B cell (primary cell): ENCODE results near the gene WIPI1. TPM values are rescaled to one million over a fixed set of nuclear protein-coding genes. Genes with fewer than 3 reads are reported as not detected.

Source experiments
- ATAC-seq: fragments of 200-7000 bp; cut with Tn5 transposase; one replicate; pipeline ENCODE4 v1.10.0; 2021; ENCODE audit warnings: low read depth, mild to moderate bottlenecking, moderate number of reproducible peaks, moderate library complexity
- CTCF ChIA-PET: fragments of 350-600 bp; sonication (Branson Sonifier 250); formaldehyde crosslinking; loops from one replicate; lab custom pipeline; 2021; ENCODE audit warnings: antibody characterized with exemption, inconsistent platforms; lab: Charles Lee
- POLR2A ChIA-PET: fragments of 350-600 bp; sonication (Branson Sonifier 250); formaldehyde crosslinking; loops from one replicate; lab custom pipeline; 2021; ENCODE audit warnings: antibody characterized with exemption; lab: Charles Lee
- DNase-seq: peaks from one replicate; pipeline ENCODE4 v3.0.0; 2013
- H2AFZ ChIP-seq: 2 replicates; pipeline ENCODE4 v1.6.1; 2012; ENCODE audit warnings: mild to moderate bottlenecking, low read depth, low read length; ENCODE audit not compliant: insufficient read depth, poor library complexity, severe bottlenecking
- H3K27ac ChIP-seq, 2 donors: 1 replicate in 1 of 2; 2 replicates in 1 of 2; pipeline ENCODE4 v1.5.1; 2012 to 2013; ENCODE audit warnings: low read length in 2 of 2, mild to moderate bottlenecking in 2 of 2, moderate library complexity in 1 of 2
- H3K27me3 ChIP-seq, 4 experiments: fragments of 200-600 bp in 1 of 4; sonication (generic) in 1 of 4; replicated peaks in 1 of 4; 1 replicate in 2 of 4; 2 replicates in 2 of 4; pipeline versions ENCODE4 v1.6.1 to v1.7.0; 2013 to 2016; ENCODE audit warnings: low read length in 3 of 4, mild to moderate bottlenecking in 2 of 4, mixed read lengths in 1 of 4, moderate library complexity in 1 of 4; ENCODE audit not compliant: insufficient read depth in 4 of 4, control insufficient read depth in 3 of 4; ENCODE audit errors: control extremely low read depth in 1 of 4
- H3K36me3 ChIP-seq, 2 experiments: replicated peaks in 1 of 2; 1 replicate in 1 of 2; 2 replicates in 1 of 2; pipeline versions ENCODE4 v1.6.1 to v1.7.1; 2013; ENCODE audit warnings: low read length in 1 of 2; ENCODE audit not compliant: insufficient read depth in 2 of 2, control insufficient read depth in 1 of 2; ENCODE audit errors: control extremely low read depth in 1 of 2, extremely low read depth in 1 of 2
- H3K4me1 ChIP-seq, 2 donors: fragments of 200-600 bp in 1 of 2; sonication (generic) in 1 of 2; 1 replicate in 1 of 2; 2 replicates in 1 of 2; pipeline versions ENCODE4 v1.5.1 to v1.6.1; 2013 to 2017; ENCODE audit warnings: low read length in 2 of 2; ENCODE audit not compliant: control insufficient read depth in 2 of 2, insufficient read depth in 2 of 2
- H3K4me2 ChIP-seq: replicated peaks from 2 replicates; pipeline ENCODE3; 2012; ENCODE audit warnings: mild to moderate bottlenecking, low read depth, low read length; ENCODE audit not compliant: poor library complexity, severe bottlenecking
- H3K4me3 ChIP-seq, 5 experiments: fragments of 200-600 bp in 1 of 5; sonication (generic) in 1 of 5; 1 replicate in 3 of 5; 2 replicates in 2 of 5; pipeline versions ENCODE4 v1.5.1 to v1.7.0; 2011 to 2016; ENCODE audit warnings: low read length in 4 of 5, mild to moderate bottlenecking in 4 of 5, low read depth in 2 of 5, control low read depth in 1 of 5, moderate library complexity in 1 of 5; ENCODE audit not compliant: insufficient read depth in 1 of 5; ENCODE audit errors: control extremely low read depth in 1 of 5, extremely low read depth in 1 of 5
- H3K79me2 ChIP-seq: fragments of 200-600 bp; sonication (generic); one replicate; pipeline ENCODE4 v1.6.0; 2016; ENCODE audit warnings: low read length; ENCODE audit not compliant: control insufficient read depth, insufficient read depth
- H3K9ac ChIP-seq: fragments of 200-600 bp; sonication (generic); 2 replicates; pipeline ENCODE4 v1.6.1; 2017; ENCODE audit warnings: mild to moderate bottlenecking, low read length, moderate library complexity
- H3K9me3 ChIP-seq, 3 donors: one replicate each; pipeline versions ENCODE4 v1.6.1 to v1.7.1; 2013; ENCODE audit warnings: low read length in 2 of 3; ENCODE audit not compliant: control insufficient read depth in 2 of 3, insufficient read depth in 1 of 3; ENCODE audit errors: control extremely low read depth in 1 of 3
- H4K20me1 ChIP-seq: 2 replicates; pipeline ENCODE4 v1.6.0; 2012; ENCODE audit warnings: mild to moderate bottlenecking, low read length; ENCODE audit not compliant: insufficient read depth, control insufficient read depth, poor library complexity, severe bottlenecking
- H3K27ac Mint-ChIP-seq: one replicate; pipeline ENCODE4 v1.8.0; 2021; ENCODE audit warnings: mixed read lengths
- H3K27me3 Mint-ChIP-seq: one replicate; pipeline ENCODE4 v1.8.0; 2021; ENCODE audit warnings: mixed read lengths
- H3K4me1 Mint-ChIP-seq: one replicate; pipeline ENCODE4 v1.8.0; 2021; ENCODE audit warnings: mixed read lengths
- H3K4me3 Mint-ChIP-seq: one replicate; pipeline ENCODE4 v1.8.0; 2021; ENCODE audit warnings: mixed read lengths
- H3K9me3 Mint-ChIP-seq: one replicate; pipeline ENCODE4 v1.8.0; 2022; ENCODE audit warnings: mixed read lengths; ENCODE audit not compliant: insufficient read depth
- EZH2 ChIP-seq: IDR thresholded peaks from 2 replicates; pipeline ENCODE4 v1.6.1; 2012; ENCODE audit warnings: borderline replicate concordance, low read depth, mild to moderate bottlenecking, moderate library complexity, low read length; ENCODE audit not compliant: insufficient read depth, poor library complexity, severe bottlenecking
- WGBS: methylation state at CpG from one replicate; pipeline ENCODE4 v1.1.5; 2013; ENCODE audit warnings: missing lambda C conversion rate; ENCODE audit not compliant: insufficient coverage; 5-methylcytosine and 5-hydroxymethylcytosine counted together
- intact Hi-C: fragments of 100-400 bp; cut with micrococcal nuclease; formaldehyde crosslinking; loops from one replicate; pipeline ENCODE4 v1.10.0; 2022
- polyA plus RNA-seq: library from polyadenylated mRNA; depleted of rRNA; stranded (reverse); fragments of >200 nt; gene quantifications from 2 replicates; pipeline ENCODE4 v1.2.3, GENCODE V29; 2012
- total RNA-seq, 2 donors: library from RNA; stranded (reverse); fragments of 120-200 nt in 1 of 2; gene quantifications; 1 replicate in 1 of 2; 2 replicates in 1 of 2; pipeline versions ENCODE4 v1.2.3 to v1.2.4, GENCODE V29; 2013 to 2022
- TF ChIP-seq, protein P1 (sequence below): fragments of 200-600 bp; IDR thresholded peaks from one replicate; pipeline ENCODE4 v1.8.0; 2022; ENCODE audit warnings: antibody characterized with exemption, mild to moderate bottlenecking

Gene WIPI1
- total and polyA plus RNA-seq, 2 donors (not counting 1 experiment from before 2014, with no cell fraction given): 6.0 to 14.7 TPM

DNA sequence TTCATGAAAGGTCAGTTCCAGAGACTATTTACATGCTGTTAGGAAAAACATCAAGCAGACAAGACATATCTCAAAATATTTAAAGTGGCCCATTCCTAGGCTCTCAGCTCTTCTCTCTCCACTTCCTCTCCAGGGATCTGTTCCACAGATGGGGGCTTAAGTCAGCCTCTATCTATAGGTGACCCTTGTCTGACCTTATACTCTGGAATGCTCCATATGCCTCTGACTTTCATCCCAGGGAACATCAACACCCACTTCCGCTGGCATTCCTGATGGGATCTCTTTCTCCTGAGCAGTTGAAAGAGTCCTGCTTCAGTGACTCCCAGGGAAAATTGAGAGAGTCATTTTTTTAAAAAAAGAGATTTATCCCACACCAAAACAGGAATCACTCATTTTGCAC, 11.5 kb upstream of the WIPI1 start:
- ATAC-seq: no peak

DNA sequence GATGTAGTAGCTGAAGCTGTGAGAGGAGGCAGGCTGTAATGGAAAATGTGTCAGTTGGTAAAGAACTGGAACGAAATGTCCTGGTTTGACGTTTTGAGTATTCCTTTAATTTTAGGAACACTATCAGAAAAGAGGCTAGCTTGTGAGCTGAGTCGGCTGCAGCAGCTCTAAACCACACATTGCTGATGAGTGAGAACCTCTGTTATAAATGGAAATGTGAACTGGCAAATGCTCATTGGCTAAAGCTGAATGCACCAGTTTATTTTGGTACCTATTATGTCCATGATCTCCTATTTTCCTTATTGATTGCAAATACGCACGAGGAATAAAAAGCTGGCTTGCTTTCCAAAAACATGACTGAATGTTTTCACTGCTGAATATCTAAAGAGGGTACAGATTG, 11.0 kb upstream of the WIPI1 start:
- intact Hi-C loops: loop anchor here (5.0 kb wide), 1 partner anchor 779 kb away; no protein-coding TSS in a partner anchor

More for the DNA sequence above, 11.5 kb upstream of the WIPI1 start:
- no peak overlapping the region for H3K27ac Mint-ChIP-seq
- ChIA-PET CTCF (interaction anchor here (1.0 to 6.8 kb wide), 6 partner anchors 13 to 507 kb away, joined by 3 to 51 read pairs (median 5); partner anchors contain the start of gene WIPI1), POLR2A (no interaction called here)
- Histone ChIP-seq H3K9ac (no peak overlapping the region), H3K4me1 (peaks cover 0 to 2% of the 10 kb centered on the region in 2 donors), H3K36me3 (no peaks in the 10 kb centered on the region), H4K20me1 (no peaks in the 10 kb centered on the region), H3K79me2 (no peaks in the 10 kb centered on the region), H3K4me2 (no peak overlapping the region), H3K27ac (no peak overlapping the region), H2AFZ (no peak overlapping the region), H3K9me3 (no peaks in the 10 kb centered on the region), H3K27me3 (no peaks in the 10 kb centered on the region), H3K4me3 (no peak overlapping the region)
- peaks cover 9% of the 10 kb centered on the region for H3K27me3 Mint-ChIP-seq
- H3K9me3 Mint-ChIP-seq: no peaks in the 10 kb centered on the region
- TF ChIP-seq EZH2: no peak
- TF ChIP-seq, protein P1, sequence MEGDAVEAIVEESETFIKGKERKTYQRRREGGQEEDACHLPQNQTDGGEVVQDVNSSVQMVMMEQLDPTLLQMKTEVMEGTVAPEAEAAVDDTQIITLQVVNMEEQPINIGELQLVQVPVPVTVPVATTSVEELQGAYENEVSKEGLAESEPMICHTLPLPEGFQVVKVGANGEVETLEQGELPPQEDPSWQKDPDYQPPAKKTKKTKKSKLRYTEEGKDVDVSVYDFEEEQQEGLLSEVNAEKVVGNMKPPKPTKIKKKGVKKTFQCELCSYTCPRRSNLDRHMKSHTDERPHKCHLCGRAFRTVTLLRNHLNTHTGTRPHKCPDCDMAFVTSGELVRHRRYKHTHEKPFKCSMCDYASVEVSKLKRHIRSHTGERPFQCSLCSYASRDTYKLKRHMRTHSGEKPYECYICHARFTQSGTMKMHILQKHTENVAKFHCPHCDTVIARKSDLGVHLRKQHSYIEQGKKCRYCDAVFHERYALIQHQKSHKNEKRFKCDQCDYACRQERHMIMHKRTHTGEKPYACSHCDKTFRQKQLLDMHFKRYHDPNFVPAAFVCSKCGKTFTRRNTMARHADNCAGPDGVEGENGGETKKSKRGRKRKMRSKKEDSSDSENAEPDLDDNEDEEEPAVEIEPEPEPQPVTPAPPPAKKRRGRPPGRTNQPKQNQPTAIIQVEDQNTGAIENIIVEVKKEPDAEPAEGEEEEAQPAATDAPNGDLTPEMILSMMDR: no peak
- intact Hi-C loops: loop anchor here (5.0 kb wide), 1 partner anchor 779 kb away; no protein-coding TSS in a partner anchor
- no CpG with 5 or more reads among the region's 1 CpG for WGBS
- DNase-seq: no peak
- peaks cover 2% of the 10 kb centered on the region for H3K4me1 Mint-ChIP-seq
- H3K4me3 Mint-ChIP-seq: no peak overlapping the region

More for the DNA sequence above, 11.0 kb upstream of the WIPI1 start:
- H3K27me3 Mint-ChIP-seq: peaks cover 9% of the 10 kb centered on the region
- Histone ChIP-seq H3K27ac (no peak overlapping the region), H2AFZ (no peak overlapping the region), H3K4me2 (no peak overlapping the region), H3K9me3 (no peaks in the 10 kb centered on the region), H3K36me3 (no peaks in the 10 kb centered on the region), H4K20me1 (no peaks in the 10 kb centered on the region), H3K27me3 (no peaks in the 10 kb centered on the region), H3K79me2 (no peaks in the 10 kb centered on the region), H3K4me1 (peaks cover 0 to 2% of the 10 kb centered on the region in 2 donors), H3K9ac (no peak overlapping the region), H3K4me3 (no peak overlapping the region)
- DNase-seq (no peak), ATAC-seq (no peak)
- POLR2A ChIA-PET: no interaction called here
- WGBS: 45% methylated on average over 3 of the region's 5 CpGs
- CTCF ChIA-PET: interaction anchor here (0.6 to 6.8 kb wide), 9 partner anchors 12 to 506 kb away, joined by 3 to 51 read pairs (median 5); partner anchors contain the start of gene WIPI1
- no peaks in the 10 kb centered on the region for H3K9me3 Mint-ChIP-seq
- TF ChIP-seq, protein P1: no peak
- no peak overlapping the region for H3K27ac Mint-ChIP-seq
- H3K4me1 Mint-ChIP-seq: peaks cover 2% of the 10 kb centered on the region
- H3K4me3 Mint-ChIP-seq: no peak overlapping the region
